Esophagus muscularis mucosa (tissue), 4 donors: ENCODE data around the gene IFT122.
"Not testable (repeated sequence)": the region's sequence is repeated elsewhere in the genome, so short reads cannot be mapped to it uniquely, and the experiment has no call there.

Source experiments
- CTCF ChIP-seq, 3 experiments: fragments of 200-600 bp in 2 of 3; fragments of 450-650 bp in 1 of 3; sonication (generic) in 2 of 3; IDR thresholded peaks; one replicate each; pipeline ENCODE4 v1.5.1; 2017 to 2019; ENCODE audit warnings: antibody characterized with exemption in 3 of 3, mild to moderate bottlenecking in 2 of 3, moderate library complexity in 1 of 3
- EP300 ChIP-seq: sonication (generic); formaldehyde crosslinking; IDR thresholded peaks from one replicate; pipeline ENCODE4 v1.6.1; 2017; ENCODE audit warnings: antibody characterized with exemption
- POLR2A ChIP-seq: fragments of 450-650 bp; IDR thresholded peaks from one replicate; pipeline ENCODE4 v1.6.1; 2017; ENCODE audit warnings: antibody characterized with exemption, moderate library complexity, mild to moderate bottlenecking, low read depth

- not testable (repeated sequence) for TF ChIP-seq POLR2A; CTCF (IDR thresholded peaks at IDR 0.05); EP300
Measured at GRCh38 chr3:129392106-129392887, 47.7 kb upstream of the IFT122 start.
